Measurements from ENCODE around the gene SPATA24.
A peak's percentile ranks its signal among the peaks of the same experiment; 100 is the strongest.
"Not testable (repeated sequence)": the region's sequence is repeated elsewhere in the genome, so short reads cannot be mapped to it uniquely, and the experiment has no call there.

The SPATA24 gene

GRCh38 chr5:139403787-139404483 is at the start of gene SPATA24:
Gene SPATA24 (minus strand): TSS chr5:139404089. CDS start chr5:139404060, 29 bp downstream.
- peak; percentile 84 for DNase-seq

GRCh38 chr5:139451878-139452660 is 48.2 kb upstream of the SPATA24 start:
- no peak for DNase-seq

- no peak for DNase-seq
These were observed 47.3 kb upstream of the SPATA24 start for GRCh38 chr5:139451176-139451575.

GRCh38 chr5:139446956-139447779 is 43.3 kb upstream of the SPATA24 start:
- DNase-seq = no peak

- no peak for DNase-seq
These were observed 41.7 kb upstream of the SPATA24 start for GRCh38 chr5:139445325-139446170.

- DNase-seq = no peak
These were observed 40.1 kb upstream of the SPATA24 start for GRCh38 chr5:139443831-139444453.

GRCh38 chr5:139440416-139440815 is 36.5 kb upstream of the SPATA24 start:
- DNase-seq = not testable (repeated sequence)

- peak; percentile 86 for DNase-seq
These were observed 35.4 kb upstream of the SPATA24 start, which contains the start of gene DNAJC18 for GRCh38 chr5:139439013-139439903. Gene DNAJC18 (minus strand): TSS chr5:139439525. CDS start chr5:139439445, 80 bp downstream.

GRCh38 chr5:139438707-139439012 is 34.8 kb upstream of the SPATA24 start:
- DNase-seq = no peak

- no peak for DNase-seq
These were observed 31.8 kb upstream of the SPATA24 start for GRCh38 chr5:139435676-139436075.

- DNase-seq = no peak
These were observed 27.8 kb upstream of the SPATA24 start for GRCh38 chr5:139431706-139432105.

GRCh38 chr5:139430015-139430414 is 26.1 kb upstream of the SPATA24 start:
- DNase-seq = no peak

- DNase-seq = no peak
These were observed 22.5 kb upstream of the SPATA24 start for GRCh38 chr5:139426203-139426885.

GRCh38 chr5:139425497-139425896 is 21.6 kb upstream of the SPATA24 start:
- DNase-seq = no peak

GRCh38 chr5:139422307-139422893 is 18.5 kb upstream of the SPATA24 start:
- DNase-seq = peak; percentile 50

- DNase-seq = no peak
These were observed 15.6 kb upstream of the SPATA24 start for GRCh38 chr5:139419226-139420192.

GRCh38 chr5:139418793-139419192 is 14.9 kb upstream of the SPATA24 start:
- DNase-seq = no peak

- DNase-seq = peak; percentile 49
These were observed 13.3 kb upstream of the SPATA24 start for GRCh38 chr5:139417214-139417613.

- no peak for DNase-seq
These were observed 12.8 kb upstream of the SPATA24 start for GRCh38 chr5:139416651-139417050.

Measured in NCI-H1105 treated with DMSO at 0.1 percent for 48 hours (cell line).